GM19035 (cell line): ENCODE measurements around the gene NSDHL.

Experiments
- ATAC-seq: cut with Tn5 transposase; IDR thresholded peaks from one replicate; pipeline ENCODE4 v1.9.1; 2021; ENCODE audit not compliant: unreplicated experiment

The NSDHL gene

DNA sequence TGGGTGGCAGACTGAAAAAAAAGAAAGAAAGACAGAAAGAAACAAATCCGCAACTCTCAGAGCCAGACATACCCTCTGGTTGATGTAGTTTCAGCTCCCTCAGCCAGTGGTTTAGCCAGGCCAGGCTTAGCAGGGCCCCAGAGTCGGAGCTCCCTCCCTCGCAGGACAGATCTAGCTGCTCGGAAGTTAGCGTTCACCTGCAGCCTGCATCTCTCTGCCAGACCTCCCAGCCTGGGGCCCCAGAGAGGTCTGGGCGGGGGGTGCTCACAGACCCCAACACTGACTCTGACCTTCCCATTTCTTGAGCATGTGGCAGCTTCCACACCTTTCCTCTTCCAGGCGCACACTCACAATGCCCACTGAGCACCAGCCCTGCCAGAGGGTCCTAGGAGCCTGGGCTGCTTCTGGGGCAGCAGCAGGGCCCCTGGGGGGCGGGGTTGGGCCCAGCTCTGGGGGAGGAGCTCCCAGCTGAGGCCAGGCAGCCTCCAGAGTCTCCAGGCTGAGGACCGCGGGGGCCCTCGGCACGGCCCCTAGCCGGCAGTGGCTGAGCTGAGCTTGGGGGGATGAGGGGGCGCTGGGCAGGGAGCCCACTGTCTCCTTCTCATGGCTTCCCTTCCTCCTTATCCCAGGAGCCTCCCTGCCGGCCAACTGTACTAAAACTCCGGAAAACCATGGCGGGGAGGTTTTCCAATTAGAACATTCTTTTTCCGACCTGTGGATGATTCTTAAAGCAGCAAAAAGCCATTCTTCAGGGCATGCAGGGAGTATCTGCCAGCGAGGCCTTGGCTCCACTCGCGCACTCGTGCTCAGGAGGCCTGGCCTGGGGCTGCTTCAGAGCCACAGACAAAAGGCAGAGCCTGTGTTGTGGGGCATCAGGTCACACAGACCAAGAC is 62.4 kb downstream of the NSDHL start:
- ATAC-seq: no peak

DNA sequence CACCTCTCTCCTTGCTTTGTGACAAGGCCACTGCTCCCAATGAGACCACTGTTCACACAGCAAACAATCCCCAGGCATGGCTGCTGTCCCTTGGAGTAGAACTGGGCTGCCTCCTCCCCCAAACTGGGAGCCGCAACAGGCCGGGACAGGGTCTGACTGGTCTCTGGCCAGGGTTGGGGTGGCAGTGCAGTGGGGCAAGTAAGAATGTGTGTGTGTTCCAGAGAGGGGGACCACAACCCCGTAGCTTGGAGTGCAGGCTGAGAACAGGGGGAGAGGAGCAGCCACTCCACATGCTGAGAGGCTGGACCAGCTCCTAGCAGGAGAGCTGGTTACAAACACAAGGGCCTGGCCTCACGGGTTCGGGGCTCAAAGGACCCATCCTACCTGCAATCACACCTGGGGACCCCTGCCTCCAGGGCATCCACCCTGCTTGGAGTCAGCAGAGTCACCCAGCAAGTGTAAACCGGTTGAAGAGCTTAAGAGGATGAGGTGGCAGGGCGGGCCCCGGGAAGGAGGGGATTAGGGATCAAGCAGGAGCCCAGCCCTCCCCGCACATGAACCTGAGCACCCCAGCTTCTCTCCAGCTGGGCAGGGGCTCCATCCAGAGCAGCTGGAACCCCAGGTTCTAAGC is 63.2 kb downstream of the NSDHL start:
- ATAC-seq: no peak

DNA sequence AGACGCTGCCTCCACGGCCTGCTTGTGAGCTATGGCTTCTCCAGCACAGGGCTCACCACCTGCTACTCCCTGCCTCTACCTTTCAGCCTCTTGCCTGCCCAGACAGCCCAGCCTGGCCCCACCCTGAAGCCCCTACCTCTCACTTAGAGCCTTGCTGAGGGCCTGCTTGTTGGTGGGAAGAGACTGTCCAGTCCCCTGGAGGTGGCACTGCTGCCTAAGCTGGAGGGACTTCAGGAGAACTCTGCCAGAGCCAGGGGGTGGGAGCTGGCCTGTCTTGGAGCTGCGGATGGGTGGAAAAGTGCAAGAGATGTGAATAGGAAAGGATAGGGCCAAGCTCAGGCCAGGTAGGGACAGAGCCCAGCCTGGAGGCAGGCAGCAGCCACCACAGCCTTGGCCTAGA is 64.3 kb downstream of the NSDHL start:
- ATAC-seq: no peak

DNA sequence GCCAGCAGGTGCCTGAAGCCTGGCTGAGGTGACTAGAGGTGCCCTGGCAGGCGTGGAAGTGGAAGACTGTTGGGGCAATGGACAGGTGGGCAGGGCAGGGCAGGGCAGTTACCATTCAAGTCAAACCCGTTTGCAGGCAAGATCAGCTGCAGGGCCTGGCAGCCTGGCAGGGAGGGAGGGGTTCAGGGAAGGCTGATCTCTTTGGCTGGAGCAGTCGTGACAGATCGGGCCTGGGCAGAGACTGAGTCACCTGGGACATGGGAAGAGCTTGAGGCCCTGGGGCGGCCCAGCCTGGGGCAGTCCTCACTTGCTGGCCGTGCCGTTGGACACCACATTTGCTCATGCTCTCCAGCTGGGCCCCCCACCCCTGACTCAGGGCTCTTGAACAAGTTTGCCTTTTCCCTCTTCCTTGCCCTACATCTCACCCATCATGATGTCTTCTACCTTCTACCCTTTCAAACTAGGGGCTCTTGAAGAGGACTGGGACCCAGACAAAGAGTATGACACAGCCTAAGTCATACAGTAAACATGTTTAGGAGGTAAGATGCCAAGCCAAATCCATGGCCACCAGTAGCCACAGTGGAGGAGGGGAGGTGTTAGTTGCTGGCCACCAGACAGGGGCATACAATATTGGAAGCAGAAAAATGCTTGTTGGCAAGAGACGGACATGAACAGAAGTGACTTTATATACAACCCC is 65.0 kb downstream of the NSDHL start:
- no peak for ATAC-seq

DNA sequence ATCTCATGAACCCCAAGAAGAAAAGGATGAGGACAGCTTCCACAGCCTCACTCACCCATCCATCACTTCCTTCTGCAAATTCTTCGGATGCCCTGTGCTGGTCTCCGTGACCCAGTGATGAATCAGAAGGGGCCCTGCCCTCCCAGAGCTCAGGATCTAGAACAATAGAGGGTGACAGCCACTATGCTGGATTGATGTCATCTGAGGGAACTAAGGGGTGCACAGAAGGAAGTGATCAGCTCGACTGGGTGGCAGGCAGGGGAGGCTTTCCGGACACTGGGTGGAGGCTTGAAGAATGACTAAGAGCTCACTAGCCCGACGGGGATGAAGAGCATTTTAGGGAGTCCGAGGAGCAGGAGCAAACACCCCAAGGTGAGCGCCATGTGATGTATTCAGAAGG is 65.6 kb downstream of the NSDHL start:
- no peak for ATAC-seq

DNA sequence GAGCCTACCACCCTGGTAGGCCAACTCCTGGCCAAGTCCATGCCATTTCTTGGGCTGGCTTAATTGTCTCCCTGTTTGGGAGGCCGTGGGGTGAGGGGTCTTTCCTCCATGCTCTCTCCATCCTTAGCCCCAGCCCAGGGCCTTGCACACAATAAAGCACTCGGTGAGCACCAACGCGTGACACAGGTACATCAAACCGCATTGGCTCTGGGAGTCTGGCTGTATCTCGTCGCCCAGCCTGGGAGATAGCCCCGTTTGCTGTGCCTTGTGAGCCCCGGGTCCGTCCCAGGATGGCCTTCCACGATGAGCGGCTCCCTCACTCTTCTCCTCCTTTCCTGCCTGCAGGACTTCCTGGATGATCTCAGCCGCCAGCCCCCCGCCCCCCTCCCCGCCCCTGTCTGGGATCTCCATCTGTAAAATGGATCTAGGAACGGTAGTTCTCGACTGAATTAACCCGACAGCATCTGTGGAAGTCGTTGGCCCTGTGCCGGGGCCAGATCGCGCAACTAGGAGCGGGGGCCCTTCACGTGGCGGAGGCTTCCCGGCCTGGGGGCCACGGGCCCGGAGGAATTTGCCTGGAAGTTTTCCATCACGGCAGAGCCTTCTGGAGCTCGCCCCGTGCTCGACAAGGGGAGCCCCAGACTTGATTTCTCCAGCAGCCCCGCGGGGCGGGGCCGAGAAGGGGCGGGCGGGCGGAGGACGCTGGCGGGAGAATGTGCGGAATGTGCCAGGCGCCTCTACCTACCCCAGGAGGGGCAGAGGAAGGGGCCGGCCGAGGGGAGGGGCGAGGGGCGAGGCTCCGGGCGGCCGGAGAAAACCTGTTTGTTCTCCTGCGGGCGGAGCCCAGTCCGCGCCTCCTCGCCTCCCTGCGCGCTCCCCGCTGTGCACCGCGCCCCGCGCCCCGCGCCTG is 66.6 kb downstream of the NSDHL start, which contains the start of gene ZNF185:
ZNF185 (plus strand) TSS at position 846 of the 910 bp plus-strand sequence. CDS start 16,423 bp downstream, outside the sequence.
- ATAC-seq: no peak

DNA sequence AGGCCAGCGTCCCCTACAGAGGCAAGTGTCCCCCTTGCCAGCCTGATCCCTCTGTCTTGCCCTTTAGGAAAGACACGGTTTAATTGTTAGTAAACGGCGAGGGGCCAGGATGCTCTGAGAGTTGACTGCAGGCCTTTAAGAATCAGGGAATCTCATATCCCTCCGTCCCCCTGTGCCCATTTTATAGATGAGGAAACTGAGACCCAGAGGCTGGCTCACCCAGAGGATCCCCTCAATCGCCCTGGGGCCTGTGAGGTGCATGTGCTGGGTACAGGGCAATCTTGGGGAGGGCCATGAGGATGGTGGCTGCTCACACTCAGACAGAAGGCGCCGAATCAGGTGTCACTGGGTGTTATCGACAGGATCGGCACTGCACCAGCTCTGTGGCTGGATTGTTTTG is 67.6 kb downstream of the NSDHL start:
- no peak for ATAC-seq

DNA sequence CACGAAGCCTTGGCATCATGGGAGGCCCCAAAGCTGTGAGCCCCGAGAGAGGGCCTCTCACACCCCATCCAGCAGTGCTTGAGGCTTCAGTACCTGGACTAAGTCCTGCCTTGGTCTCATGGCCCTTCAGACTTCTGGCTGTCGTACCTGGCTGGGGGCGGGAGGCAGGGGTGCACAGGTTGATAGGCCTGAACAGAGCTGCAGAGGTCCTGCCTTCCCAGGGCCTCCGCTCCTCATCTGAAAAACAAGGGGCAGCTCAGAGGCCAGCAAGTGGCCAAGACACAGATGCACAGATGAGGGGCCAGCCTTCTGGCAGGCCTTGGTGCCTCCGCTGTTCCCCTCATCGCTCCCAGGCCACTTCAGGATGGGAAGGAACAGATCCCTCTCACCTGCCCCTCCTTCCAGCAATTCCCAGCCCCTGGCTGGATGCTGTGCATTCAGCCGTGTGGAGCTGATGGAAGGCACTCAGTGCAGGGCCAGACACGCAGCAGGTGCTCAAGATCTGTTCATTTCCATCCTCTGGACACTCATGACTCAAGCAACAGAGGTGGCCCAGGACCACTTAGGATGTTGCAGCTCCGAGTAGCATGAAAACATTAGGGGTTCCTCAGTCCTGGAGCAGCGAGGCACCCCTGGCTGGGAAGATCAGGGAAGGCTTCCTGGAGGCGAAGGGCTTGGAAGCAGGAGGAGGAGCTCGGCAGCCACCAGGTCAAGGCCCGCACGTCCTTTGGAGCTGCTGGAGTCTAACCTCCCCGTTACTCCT is 68.4 kb downstream of the NSDHL start:
- no peak for ATAC-seq

DNA sequence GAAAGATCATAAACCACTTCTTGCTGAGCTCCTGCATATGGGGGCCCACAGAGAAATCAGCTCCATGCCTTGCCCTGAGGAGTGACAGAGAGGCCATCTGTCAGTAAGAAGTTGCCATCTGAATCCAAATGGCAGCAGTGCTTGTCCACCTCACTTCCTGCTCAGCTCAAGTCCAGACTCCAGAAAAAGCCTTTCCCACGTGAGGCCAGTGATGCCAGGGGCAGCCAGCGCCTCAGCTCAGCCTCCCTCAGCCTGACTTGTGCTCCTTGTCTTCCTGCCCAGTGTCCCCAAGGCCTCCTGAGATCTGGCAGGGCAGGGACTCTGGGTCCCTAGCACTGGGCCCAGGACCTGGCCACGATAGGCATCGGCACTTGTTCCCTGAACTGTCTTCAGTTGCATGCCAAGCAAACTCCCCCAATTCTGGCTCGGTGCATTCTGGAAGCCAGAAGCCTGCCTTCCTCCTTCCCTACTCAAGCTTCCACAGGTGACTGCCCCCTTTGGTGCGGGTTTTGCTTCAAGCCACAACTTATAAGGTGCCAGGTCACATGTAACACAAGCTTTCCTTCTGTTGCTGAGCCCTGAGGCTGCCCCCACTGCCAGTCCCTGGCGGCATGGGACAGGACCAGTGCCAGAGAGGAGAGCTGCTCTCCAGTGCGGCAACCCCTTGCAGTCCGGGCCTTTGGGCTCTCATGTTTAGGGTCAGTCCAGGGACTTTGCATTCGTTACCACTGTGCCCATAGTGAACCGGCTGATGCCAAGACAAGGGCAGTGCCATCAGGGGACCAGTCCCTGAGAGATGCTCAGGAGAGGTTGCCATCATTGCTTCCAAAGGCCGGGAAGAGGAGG is 69.2 kb downstream of the NSDHL start:
- no peak for ATAC-seq

DNA sequence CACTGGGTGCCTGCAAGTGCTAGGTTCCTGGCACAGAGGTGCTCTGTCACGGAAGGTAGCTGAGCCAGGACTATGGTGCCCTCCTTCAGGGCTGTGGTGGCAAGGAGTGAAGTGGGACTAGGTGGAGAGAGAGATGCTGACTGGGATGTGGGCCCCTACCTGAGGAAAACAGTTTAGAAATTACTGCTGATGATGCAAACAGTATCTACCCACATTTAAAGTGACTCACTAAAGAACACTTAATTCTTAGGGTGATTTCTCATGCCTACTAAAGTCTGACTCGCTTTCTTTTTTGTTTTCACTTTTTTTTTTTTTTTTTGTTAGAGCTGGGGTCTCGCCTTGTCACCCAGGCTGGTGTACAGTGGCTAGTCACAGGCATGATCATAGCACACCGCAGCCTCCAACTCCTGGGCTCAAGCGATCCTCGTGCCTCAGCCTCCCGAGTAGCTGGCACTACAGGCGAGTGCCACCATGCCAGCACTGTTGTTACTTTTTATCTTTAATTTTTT is 70.1 kb downstream of the NSDHL start:
- no peak for ATAC-seq

DNA sequence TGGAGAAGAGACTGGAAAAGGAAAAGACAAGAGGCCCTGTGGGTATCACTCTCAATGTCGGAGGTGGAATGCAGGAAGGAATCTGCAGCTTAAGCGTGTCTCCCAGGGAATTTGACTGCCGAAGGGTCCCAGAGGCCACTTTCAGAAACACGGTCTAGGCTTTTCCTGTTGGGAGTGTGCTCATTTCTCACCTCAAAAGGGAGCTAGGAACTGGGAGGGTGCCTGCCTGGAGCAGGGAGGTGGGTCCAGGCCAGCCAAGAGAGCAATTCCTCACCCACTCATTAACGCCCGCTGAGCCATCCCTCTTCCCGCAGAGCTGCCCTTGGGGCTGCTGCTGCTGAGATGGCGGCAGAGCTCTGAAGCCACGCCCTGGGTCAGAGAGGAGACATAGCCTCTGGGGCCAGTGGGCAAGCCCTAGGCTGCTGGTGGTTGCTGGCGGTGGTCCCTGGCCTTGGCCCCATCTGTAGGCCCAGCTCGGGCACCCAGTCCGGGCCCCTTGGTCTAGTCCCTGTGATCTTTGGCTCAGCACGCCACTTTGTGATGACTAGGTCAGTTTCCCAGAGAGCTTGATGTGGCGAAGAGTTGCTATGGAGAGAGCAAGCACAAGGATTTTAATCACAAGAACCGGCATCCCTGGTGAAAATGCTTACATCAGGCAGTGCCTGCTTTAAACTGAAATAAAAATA is 71.1 kb downstream of the NSDHL start:
- ATAC-seq: no peak

DNA sequence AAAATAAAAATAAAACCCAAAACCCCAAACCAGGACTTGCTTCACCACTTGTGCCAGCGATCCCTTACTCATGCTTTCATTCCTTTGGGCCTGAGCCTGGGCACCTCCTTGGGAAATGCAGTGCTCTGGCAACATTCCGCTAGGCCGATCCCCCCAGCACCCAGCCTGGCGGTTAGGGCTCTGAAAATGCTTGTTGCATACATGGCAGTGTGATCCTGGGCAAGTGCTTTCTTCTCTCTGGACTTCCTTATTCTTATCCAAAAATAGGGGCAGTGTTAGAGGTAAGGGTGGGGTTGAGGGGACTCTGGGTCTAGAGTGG is 71.6 kb downstream of the NSDHL start:
- no peak for ATAC-seq

DNA sequence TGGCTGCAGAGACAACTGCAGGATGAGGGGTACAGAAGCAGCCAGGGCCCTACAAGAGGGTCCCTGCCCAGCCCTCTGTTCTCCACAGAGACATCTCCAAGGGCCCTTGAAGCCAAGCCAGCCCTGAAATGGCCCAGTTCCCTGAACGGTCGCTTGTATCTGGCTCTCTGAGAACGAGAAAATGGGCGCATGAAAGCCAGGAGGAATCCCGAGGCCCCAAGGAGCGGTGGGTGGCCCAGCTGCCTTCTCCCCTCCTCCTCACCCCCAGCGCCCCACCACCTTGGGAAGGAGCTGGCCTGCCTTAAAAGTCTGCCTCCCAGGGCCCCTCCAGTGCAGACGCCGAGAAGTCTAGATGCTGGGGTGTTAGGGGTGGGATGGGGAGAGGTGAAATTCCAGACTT is 72.7 kb downstream of the NSDHL start:
- no peak for ATAC-seq

DNA sequence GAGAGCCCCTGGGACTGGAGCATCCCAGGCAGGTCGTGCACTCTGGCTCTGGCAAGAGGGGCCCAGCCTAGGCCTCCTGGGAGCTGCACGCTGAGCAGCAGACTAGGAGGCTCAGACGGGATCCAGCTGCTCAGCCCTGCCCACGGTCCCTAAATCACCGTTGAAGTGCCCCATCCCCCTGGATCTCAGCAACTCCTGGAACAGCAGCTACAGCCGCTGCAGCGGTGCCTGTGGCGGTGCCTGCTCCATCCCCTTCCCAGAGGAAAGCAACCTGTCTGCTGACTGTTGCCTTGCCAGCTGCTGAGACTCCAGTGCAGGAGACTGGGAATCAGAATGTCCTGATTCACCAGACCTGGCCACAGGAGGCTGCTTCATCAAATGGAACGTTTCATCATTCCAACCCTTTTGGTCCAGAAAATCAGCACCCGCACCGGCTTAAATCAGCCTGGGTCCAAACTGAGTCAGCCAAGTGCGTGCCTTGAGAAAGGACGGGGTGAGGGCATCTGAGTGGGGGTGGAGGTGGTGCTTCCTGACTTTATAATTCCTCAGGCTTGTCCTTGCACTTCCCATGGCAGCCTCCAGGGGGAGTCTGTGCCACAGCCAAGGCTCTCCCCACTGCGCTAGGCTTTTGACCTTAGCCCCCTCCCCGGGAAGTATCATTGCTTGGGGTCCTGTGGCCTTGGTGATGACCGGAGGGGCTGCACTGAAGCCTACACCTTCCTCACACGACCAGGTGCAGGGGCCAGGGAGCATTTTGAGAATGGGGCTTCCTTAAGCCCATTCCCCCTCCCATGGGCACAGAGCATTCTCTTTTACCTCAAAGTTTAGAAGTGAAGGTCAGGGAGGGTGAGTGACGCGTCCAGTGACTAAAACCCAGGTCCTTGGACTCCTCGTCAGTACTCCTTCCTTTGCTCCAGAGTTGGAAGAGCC is 73.6 kb downstream of the NSDHL start:
- ATAC-seq: no peak

DNA sequence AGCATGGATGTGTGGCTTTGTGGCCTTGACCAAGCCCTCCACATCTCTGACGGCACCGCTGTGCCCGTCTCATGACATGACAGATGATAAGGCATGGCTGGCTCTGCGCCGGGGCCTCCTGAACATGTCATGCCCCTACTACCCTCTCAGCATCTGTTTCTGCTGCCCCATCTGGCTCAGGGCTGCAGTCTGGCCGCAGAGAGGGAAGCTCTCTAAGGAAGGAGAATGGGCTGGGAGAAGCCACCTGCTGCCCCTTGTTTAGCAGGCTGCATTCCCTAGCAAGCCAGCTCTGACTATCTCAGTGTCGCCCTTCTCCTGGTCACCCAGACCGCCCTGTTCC is 74.2 kb downstream of the NSDHL start:
- ATAC-seq: no peak

DNA sequence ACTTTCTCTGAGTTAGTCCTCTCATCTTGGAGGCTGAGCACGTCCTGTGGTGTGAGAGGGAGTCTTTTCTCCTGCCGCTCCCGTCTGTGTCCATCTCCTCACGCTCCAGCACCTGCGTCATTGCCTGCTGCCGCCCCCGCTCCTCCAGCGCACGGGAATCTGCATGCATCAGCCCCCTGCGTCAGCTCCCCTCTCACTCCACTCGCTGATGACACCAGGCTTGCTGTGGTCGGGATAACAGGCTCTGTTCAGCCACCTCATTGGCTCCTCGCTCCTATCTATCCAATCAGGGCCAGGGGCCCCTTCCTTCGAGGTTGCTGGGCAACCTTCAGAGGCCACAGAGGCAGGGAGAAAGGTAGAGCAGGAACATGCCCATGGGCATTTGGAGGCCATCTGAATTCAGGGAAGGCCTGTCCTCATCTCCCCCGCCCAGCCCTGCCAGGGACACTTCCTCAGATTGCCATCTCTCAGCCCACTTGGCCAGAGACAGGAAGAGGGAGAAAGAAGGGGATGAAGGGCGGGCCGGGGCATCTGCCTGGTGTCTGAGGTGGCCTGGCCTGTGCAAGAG is 76.3 kb downstream of the NSDHL start:
- ATAC-seq: no peak

DNA sequence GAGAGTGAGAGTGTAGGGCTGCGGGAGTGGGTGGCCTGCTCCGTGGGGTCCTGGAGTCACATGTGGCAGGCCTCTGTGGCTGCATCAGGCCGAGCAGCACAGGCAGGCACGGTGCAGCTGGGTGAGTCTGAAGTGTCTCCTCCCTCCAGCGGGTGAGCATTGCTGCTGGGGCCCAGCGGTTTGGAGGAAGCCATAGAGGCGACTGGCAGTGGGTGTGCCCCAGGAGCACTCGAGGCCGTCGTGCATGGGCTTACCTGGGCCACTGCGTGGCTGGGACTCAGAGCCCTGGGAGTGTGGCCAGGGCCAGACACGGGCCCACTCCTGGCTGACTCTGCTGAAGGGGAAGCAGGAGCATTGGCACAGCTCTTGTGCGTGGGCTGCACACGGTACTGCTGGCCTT is 77.6 kb downstream of the NSDHL start:
- ATAC-seq: no peak
